H9 (cell line): Measurements from ENCODE around the gene YTHDC2. TPM values are rescaled to one million over a fixed set of nuclear protein-coding genes. Genes with fewer than 3 reads are reported as not detected.

ENCODE experiments used
- DNase-seq: peaks from one replicate; pipeline ENCODE4 v3.0.0-alpha.2; 2017
- H2AFZ ChIP-seq: one replicate; pipeline ENCODE4 v1.6.1; 2013; ENCODE audit warnings: mild to moderate bottlenecking, low read length, control low read depth, moderate library complexity
- H2AK5ac ChIP-seq: 2 replicates; pipeline ENCODE4 v1.6.1; 2013; ENCODE audit warnings: low read length, control low read depth, mixed read lengths; ENCODE audit not compliant: insufficient read length
- H2BK120ac ChIP-seq: one replicate; pipeline ENCODE4 v1.6.1; 2013; ENCODE audit warnings: low read depth, mild to moderate bottlenecking, low read length, control low read depth, inconsistent platforms; ENCODE audit not compliant: poor library complexity, severe bottlenecking
- H2BK12ac ChIP-seq: 2 replicates; pipeline ENCODE4 v1.6.1; 2013; ENCODE audit warnings: low read length, control low read depth, mixed read lengths, low read depth; ENCODE audit not compliant: insufficient read length
- H2BK15ac ChIP-seq: 2 replicates; pipeline ENCODE4 v1.6.1; 2013; ENCODE audit warnings: low read depth, low read length, control low read depth
- H2BK20ac ChIP-seq: one replicate; pipeline ENCODE4 v1.6.1; 2013; ENCODE audit warnings: low read depth, mild to moderate bottlenecking, low read length, control low read depth, inconsistent platforms; ENCODE audit not compliant: poor library complexity, severe bottlenecking
- H2BK5ac ChIP-seq: 2 replicates; pipeline ENCODE4 v1.6.1; 2013; ENCODE audit warnings: low read length, control low read depth, mixed read lengths; ENCODE audit not compliant: insufficient read length
- H3K14ac ChIP-seq: 2 replicates; pipeline ENCODE4 v1.6.1; 2013; ENCODE audit warnings: low read length, control low read depth; ENCODE audit not compliant: insufficient read depth
- H3K18ac ChIP-seq: 2 replicates; pipeline ENCODE4 v1.6.1; 2013; ENCODE audit warnings: low read depth, mild to moderate bottlenecking, mixed read lengths, low read length, control low read depth; ENCODE audit not compliant: insufficient read length
- H3K23ac ChIP-seq: 2 replicates; pipeline ENCODE4 v1.6.1; 2013; ENCODE audit warnings: low read length, control low read depth, mixed read lengths, low read depth; ENCODE audit not compliant: insufficient read length
- H3K23me2 ChIP-seq: 2 replicates; pipeline ENCODE4 v1.6.1; 2013; ENCODE audit warnings: low read depth, mild to moderate bottlenecking, mixed read lengths, low read length, control low read depth; ENCODE audit not compliant: insufficient read length, poor library complexity, severe bottlenecking
- H3K27ac ChIP-seq: 2 replicates; pipeline ENCODE4 v1.5.1; 2013; ENCODE audit warnings: low read length, control low read depth, mixed read lengths, low read depth; ENCODE audit not compliant: insufficient read length
- H3K27me3 ChIP-seq: 2 replicates; pipeline ENCODE4 v1.6.1; 2013; ENCODE audit warnings: low read length, control low read depth, inconsistent platforms; ENCODE audit not compliant: insufficient read depth
- H3K4ac ChIP-seq: 2 replicates; pipeline ENCODE4 v1.6.1; 2013; ENCODE audit warnings: low read depth, mild to moderate bottlenecking, control low read depth, inconsistent platforms, low read length, moderate library complexity
- H3K4me1 ChIP-seq: 2 replicates; pipeline ENCODE4 v1.6.1; 2013; ENCODE audit warnings: low read length, control low read depth, inconsistent platforms; ENCODE audit not compliant: insufficient read depth
- H3K4me2 ChIP-seq: 2 replicates; pipeline ENCODE4 v1.6.1; 2013; ENCODE audit warnings: low read length, control low read depth, mixed read lengths; ENCODE audit not compliant: insufficient read length, insufficient read depth
- H3K56ac ChIP-seq: 2 replicates; pipeline ENCODE4 v1.6.1; 2013; ENCODE audit warnings: low read depth, mild to moderate bottlenecking, mixed read lengths, low read length, control low read depth; ENCODE audit not compliant: insufficient read length
- H3K79me1 ChIP-seq: 2 replicates; pipeline ENCODE4 v1.6.1; 2013; ENCODE audit warnings: low read depth, mild to moderate bottlenecking, moderate library complexity, low read length, control low read depth, inconsistent platforms; ENCODE audit not compliant: insufficient read depth, poor library complexity, severe bottlenecking
- H3K79me2 ChIP-seq: 2 replicates; pipeline ENCODE4 v1.6.1; 2013; ENCODE audit warnings: low read length, control low read depth, inconsistent platforms; ENCODE audit not compliant: insufficient read depth
- H3K9ac ChIP-seq: 2 replicates; pipeline ENCODE4 v1.6.1; 2013; ENCODE audit warnings: low read length, control low read depth, mixed read lengths; ENCODE audit not compliant: insufficient read length; ENCODE audit errors: extremely low read depth
- H3K9me3 ChIP-seq: one replicate; pipeline ENCODE4 v1.6.1; 2013; ENCODE audit warnings: low read depth, low read length, inconsistent platforms; ENCODE audit not compliant: control insufficient read depth
- H3T11ph ChIP-seq: one replicate; pipeline ENCODE4 v1.6.1; 2013; ENCODE audit warnings: mild to moderate bottlenecking, low read length, control low read depth, inconsistent platforms
- H4K20me1 ChIP-seq: one replicate; pipeline ENCODE4 v1.6.1; 2013; ENCODE audit not compliant: control insufficient read depth, insufficient read length, insufficient read depth
- H4K5ac ChIP-seq: 2 replicates; pipeline ENCODE4 v1.6.1; 2013; ENCODE audit warnings: low read depth, mild to moderate bottlenecking, mixed read lengths, low read length, control low read depth; ENCODE audit not compliant: insufficient read length
- H4K8ac ChIP-seq: replicated peaks from 2 replicates; pipeline ENCODE4 v1.6.1; 2013; ENCODE audit warnings: low read length, control low read depth, mixed read lengths, low read depth; ENCODE audit not compliant: insufficient read length
- H4K91ac ChIP-seq: 2 replicates; pipeline ENCODE4 v1.6.1; 2013; ENCODE audit warnings: low read depth, mild to moderate bottlenecking, moderate library complexity, mixed read lengths, low read length, control low read depth; ENCODE audit not compliant: insufficient read length
- H3K27ac Mint-ChIP-seq, 3 experiments: 2 replicates in 2 of 3; 3 replicates in 1 of 3; pipeline ENCODE4 v1.8.0; 2020 to 2021; ENCODE audit warnings: mixed read lengths in 3 of 3, mild to moderate bottlenecking in 1 of 3, moderate library complexity in 1 of 3
- H3K27me3 Mint-ChIP-seq: 2 replicates; pipeline ENCODE4 v1.8.0; 2021; ENCODE audit warnings: low read depth, mild to moderate bottlenecking, moderate library complexity, mixed read lengths
- H3K36me3 Mint-ChIP-seq, 3 experiments: 2 replicates in 2 of 3; 3 replicates in 1 of 3; pipeline ENCODE4 v1.8.0; 2020 to 2021; ENCODE audit warnings: low read depth in 3 of 3, mixed read lengths in 3 of 3; ENCODE audit not compliant: insufficient read depth in 1 of 3
- H3K4me1 Mint-ChIP-seq, 2 experiments: 2 replicates each; pipeline ENCODE4 v1.8.0; 2020; ENCODE audit warnings: mixed read lengths in 2 of 2
- H3K4me3 Mint-ChIP-seq, 2 experiments: 2 replicates in 1 of 2; 3 replicates in 1 of 2; pipeline ENCODE4 v1.8.0; 2020 to 2021; ENCODE audit warnings: mild to moderate bottlenecking in 2 of 2, mixed read lengths in 2 of 2, moderate library complexity in 1 of 2
- H3K9me3 Mint-ChIP-seq, 2 experiments: 2 replicates in 1 of 2; 3 replicates in 1 of 2; pipeline ENCODE4 v1.8.0; 2020; ENCODE audit warnings: mild to moderate bottlenecking in 2 of 2, mixed read lengths in 2 of 2, moderate library complexity in 1 of 2
- CTCF ChIP-seq: fragments of 200-600 bp; sonication (generic); conservative IDR thresholded peaks from 3 replicates; pipeline ENCODE4 v1.8.0; 2021; ENCODE audit warnings: antibody characterized with exemption, mild to moderate bottlenecking
- total RNA-seq: library from RNA; stranded (reverse); gene quantifications from 2 replicates; pipeline ENCODE4 v1.2.1, GENCODE V29; 2021

Gene YTHDC2
- total RNA-seq, 1 experiment from 2014 or later = 22.5 TPM

DNA sequence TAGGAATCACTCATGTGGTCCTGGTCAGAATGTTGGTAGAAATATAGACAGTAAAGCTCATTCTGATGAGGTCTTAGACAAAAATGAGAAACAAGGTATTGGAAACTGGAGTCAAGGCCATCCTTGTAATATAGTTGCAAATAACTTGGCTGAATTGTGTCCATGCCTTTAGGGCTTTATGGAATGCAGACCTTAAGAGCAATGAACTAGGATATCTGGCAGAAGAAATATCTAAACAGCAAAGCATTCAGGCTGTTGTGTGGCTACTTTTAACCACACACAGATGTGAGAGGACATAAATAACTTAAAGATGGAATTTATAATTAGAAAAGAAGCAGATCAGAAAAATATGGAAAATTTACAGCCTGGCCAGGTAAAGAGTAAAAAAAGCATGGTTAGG lies 128.2 kb downstream of the YTHDC2 start:
- Histone ChIP-seq H3K14ac (no peak overlapping the region), H3K27ac (no peak overlapping the region), H2BK5ac (no peak overlapping the region), H4K8ac (no peak overlapping the region), H3K27me3 (no peaks in the 10 kb centered on the region; the same call in 1 of the 2 replicates), H3K4ac (no peak overlapping the region), H3K18ac (no peak overlapping the region), H2BK12ac (no peak overlapping the region), H4K5ac (no peak overlapping the region), H3K23ac (no peak overlapping the region), H2AK5ac (no peak overlapping the region), H3K4me1 (peaks cover 3% of the 10 kb centered on the region; the same call in 1 of the 2 replicates), H2AFZ (no peak overlapping the region), H2BK15ac (no peak overlapping the region), H3T11ph (no peak overlapping the region), H2BK20ac (no peak overlapping the region), H4K20me1 (no peaks in the 10 kb centered on the region), H3K23me2 (no peaks in the 10 kb centered on the region), H3K79me1 (no peaks in the 10 kb centered on the region), H3K9me3 (no peaks in the 10 kb centered on the region), H3K79me2 (no peaks in the 10 kb centered on the region), H4K91ac (no peak overlapping the region), H3K4me2 (no peak overlapping the region), H3K9ac (no peak overlapping the region), H3K56ac (no peak overlapping the region), H2BK120ac (no peak overlapping the region)
- DNase-seq = no peak
- Mint-ChIP-seq H3K36me3 (peaks cover 2 to 12% (median 2%) of the 10 kb centered on the region in 3 experiments; a peak in 3 of 7 replicates), H3K27ac (no peak overlapping the region), H3K4me1 (peaks cover 5 to 7% of the 10 kb centered on the region in 2 experiments), H3K9me3 (peaks cover 8 to 20% of the 10 kb centered on the region in 2 experiments), H3K4me3 (no peak overlapping the region), H3K27me3 (no peaks in the 10 kb centered on the region)
- no peak for TF ChIP-seq CTCF

Other genes starting within 250 kb of the YTHDC2 start
- 0.17 TPM in 1 of 2 replicates, not detected in the other for gene TSSK1B, start 78.7 kb upstream of the YTHDC2 start, total RNA-seq
- gene MCC, start 25.2 kb upstream of the YTHDC2 start, total RNA-seq = 7.6 and 7.9 TPM in 2 replicates